Tibial nerve (tissue), 4 donors: Measurements from ENCODE around the gene NPPC. TPM values are rescaled to one million over a fixed set of nuclear protein-coding genes. Genes with fewer than 3 reads are reported as not detected.

ENCODE experiments used
- DNase-seq, 2 donors: peaks; one replicate each; pipeline ENCODE4 v3.0.0-alpha.2; 2019; ENCODE audit warnings: low spot score in 2 of 2
- H3K27ac ChIP-seq, 4 donors: fragments of 200-600 bp; sonication (generic) in 3 of 4; one replicate each; pipeline ENCODE4 v1.5.1; 2017 to 2019; ENCODE audit warnings: mild to moderate bottlenecking in 1 of 4
- H3K27me3 ChIP-seq, 2 donors: fragments of 200-600 bp; sonication (generic) in 1 of 2; one replicate each; pipeline versions ENCODE4 v1.5.1 to v1.6.0; 2017 to 2019
- H3K36me3 ChIP-seq, 3 donors: fragments of 200-600 bp; sonication (generic); one replicate each; pipeline ENCODE4 v1.5.1; 2018 to 2019
- H3K4me1 ChIP-seq, 4 donors: fragments of 200-600 bp; sonication (generic) in 3 of 4; one replicate each; pipeline ENCODE4 v1.5.1; 2017 to 2019
- H3K4me3 ChIP-seq, 4 donors: fragments of 200-600 bp; sonication (generic) in 3 of 4; one replicate each; pipeline ENCODE4 v1.5.1; 2017 to 2019; ENCODE audit warnings: mild to moderate bottlenecking in 1 of 4, moderate library complexity in 1 of 4
- H3K9me3 ChIP-seq, 4 donors: fragments of 200-600 bp; sonication (generic) in 3 of 4; one replicate each; pipeline ENCODE4 v1.5.1; 2017 to 2019
- EP300 ChIP-seq, 2 donors: sonication (generic); formaldehyde crosslinking; IDR thresholded peaks; one replicate each; pipeline ENCODE4 v1.6.1; 2017; ENCODE audit warnings: antibody characterized with exemption in 2 of 2, mild to moderate bottlenecking in 1 of 2
- POLR2A ChIP-seq, 2 donors: fragments of 450-650 bp; IDR thresholded peaks; one replicate each; pipeline ENCODE4 v1.6.1; 2017; ENCODE audit warnings: antibody characterized with exemption in 2 of 2, mild to moderate bottlenecking in 2 of 2, moderate library complexity in 2 of 2
- WGBS, 2 donors: methylation state at CpG; one replicate each; pipeline ENCODE4 v1.1.5; 2018; 5-methylcytosine and 5-hydroxymethylcytosine counted together
- total RNA-seq, 4 donors: library from RNA; depleted of rRNA; stranded (reverse); fragments of >200 nt; gene quantifications; one replicate each; pipeline ENCODE4 v1.1.0, GENCODE V29; 2016
- TF ChIP-seq, protein P1 (sequence below), 5 experiments: fragments of 200-600 bp in 3 of 5; fragments of 450-650 bp in 2 of 5; sonication (generic) in 3 of 5; IDR thresholded peaks; one replicate each; pipeline ENCODE4 v1.5.1; 2016 to 2019; ENCODE audit warnings: antibody characterized with exemption in 5 of 5, mild to moderate bottlenecking in 3 of 5, moderate library complexity in 2 of 5

Gene NPPC
- total RNA-seq, 4 donors from 2014 or later = not detected

DNA sequence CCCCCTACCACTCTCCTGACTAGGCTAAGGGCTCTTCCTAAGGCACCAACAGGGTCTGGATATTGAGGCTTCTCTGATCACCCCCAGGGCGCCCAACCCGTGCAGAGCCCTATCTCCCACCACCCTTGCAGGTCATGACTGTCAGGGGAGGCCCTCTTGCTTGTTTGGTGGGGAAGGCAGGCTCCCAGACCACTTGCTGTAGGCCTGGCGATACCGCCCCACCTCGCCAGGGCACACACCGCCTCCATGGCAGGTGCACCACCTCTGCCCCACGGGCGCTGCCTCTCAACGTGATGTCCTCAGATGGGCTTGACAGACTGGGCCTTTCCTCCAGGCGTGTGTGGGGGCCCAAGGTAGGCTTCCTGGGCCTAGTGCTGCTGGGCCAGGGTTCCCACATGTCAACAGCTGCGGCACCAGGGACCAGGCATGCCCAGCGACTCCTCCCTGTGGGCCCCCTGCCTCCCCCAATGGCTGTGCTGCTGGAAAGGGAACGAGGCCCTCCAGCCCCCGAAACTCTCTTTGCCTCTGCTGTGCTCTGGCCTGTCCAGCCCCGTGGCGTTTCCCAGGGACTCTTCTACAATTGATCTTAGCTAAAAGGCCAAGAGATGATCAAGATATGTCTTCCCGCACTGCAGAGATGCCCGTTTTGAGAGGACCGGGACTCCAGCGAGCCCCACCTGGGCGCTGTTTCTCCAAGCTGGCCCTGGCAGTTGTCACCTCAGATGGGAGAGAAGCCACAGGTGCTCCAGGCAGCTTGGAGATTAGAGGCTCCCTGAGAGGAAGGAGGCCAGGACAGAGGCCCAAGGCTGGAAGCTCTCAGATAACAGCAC, 7.5 kb downstream of the NPPC start:
- H3K36me3 ChIP-seq = no peaks in the 10 kb centered on the region
- no peak for DNase-seq
- H3K9me3 ChIP-seq = no peaks in the 10 kb centered on the region
- no peaks in the 10 kb centered on the region for H3K4me1 ChIP-seq
- TF ChIP-seq, protein P1, sequence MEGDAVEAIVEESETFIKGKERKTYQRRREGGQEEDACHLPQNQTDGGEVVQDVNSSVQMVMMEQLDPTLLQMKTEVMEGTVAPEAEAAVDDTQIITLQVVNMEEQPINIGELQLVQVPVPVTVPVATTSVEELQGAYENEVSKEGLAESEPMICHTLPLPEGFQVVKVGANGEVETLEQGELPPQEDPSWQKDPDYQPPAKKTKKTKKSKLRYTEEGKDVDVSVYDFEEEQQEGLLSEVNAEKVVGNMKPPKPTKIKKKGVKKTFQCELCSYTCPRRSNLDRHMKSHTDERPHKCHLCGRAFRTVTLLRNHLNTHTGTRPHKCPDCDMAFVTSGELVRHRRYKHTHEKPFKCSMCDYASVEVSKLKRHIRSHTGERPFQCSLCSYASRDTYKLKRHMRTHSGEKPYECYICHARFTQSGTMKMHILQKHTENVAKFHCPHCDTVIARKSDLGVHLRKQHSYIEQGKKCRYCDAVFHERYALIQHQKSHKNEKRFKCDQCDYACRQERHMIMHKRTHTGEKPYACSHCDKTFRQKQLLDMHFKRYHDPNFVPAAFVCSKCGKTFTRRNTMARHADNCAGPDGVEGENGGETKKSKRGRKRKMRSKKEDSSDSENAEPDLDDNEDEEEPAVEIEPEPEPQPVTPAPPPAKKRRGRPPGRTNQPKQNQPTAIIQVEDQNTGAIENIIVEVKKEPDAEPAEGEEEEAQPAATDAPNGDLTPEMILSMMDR (IDR thresholded peaks at IDR 0.05) = no peak
- TF ChIP-seq POLR2A (IDR thresholded peaks at IDR 0.05) (no peak), EP300 (IDR thresholded peaks at IDR 0.05) (no peak)
- no peak overlapping the region for H3K4me3 ChIP-seq
- H3K27me3 ChIP-seq = peaks cover 0 to 15% of the 10 kb centered on the region in 2 donors
- no peak overlapping the region for H3K27ac ChIP-seq
- WGBS, 2 donors = 93 to 95% methylated on average over 13 to 21 of the region's 21 CpGs

- no peak for DNase-seq
- H3K9me3 ChIP-seq = no peaks in the 10 kb centered on the region
- TF ChIP-seq, protein P1 (IDR thresholded peaks at IDR 0.05) = no peak
- no peak for TF ChIP-seq POLR2A (IDR thresholded peaks at IDR 0.05)
- TF ChIP-seq EP300 (IDR thresholded peaks at IDR 0.05) = no peak
- H3K36me3 ChIP-seq = no peaks in the 10 kb centered on the region
- H3K4me1 ChIP-seq = no peaks in the 10 kb centered on the region
- WGBS, 2 donors = 33 to 42% methylated on average over 10 of the region's 10 CpGs
- H3K27ac ChIP-seq = no peak overlapping the region
- H3K27me3 ChIP-seq = peaks cover 0 to 3% of the 10 kb centered on the region in 2 donors
- no peak overlapping the region for H3K4me3 ChIP-seq
Measured at GRCh38 chr2:231917280-231918066, 8.7 kb downstream of the NPPC start.

GRCh38 chr2:231914077-231914690, 12.0 kb downstream of the NPPC start:
- no peak for DNase-seq
- WGBS, 2 donors = 84 to 86% methylated on average over 14 of the region's 14 CpGs
- Histone ChIP-seq H3K27me3 (no peaks in the 10 kb centered on the region), H3K4me1 (no peaks in the 10 kb centered on the region), H3K9me3 (no peaks in the 10 kb centered on the region), H3K4me3 (no peak overlapping the region), H3K27ac (no peak overlapping the region), H3K36me3 (no peaks in the 10 kb centered on the region)
- TF ChIP-seq, protein P1 (IDR thresholded peaks at IDR 0.05) = no peak
- TF ChIP-seq EP300 (IDR thresholded peaks at IDR 0.05) (no peak), POLR2A (IDR thresholded peaks at IDR 0.05) (no peak)

DNA sequence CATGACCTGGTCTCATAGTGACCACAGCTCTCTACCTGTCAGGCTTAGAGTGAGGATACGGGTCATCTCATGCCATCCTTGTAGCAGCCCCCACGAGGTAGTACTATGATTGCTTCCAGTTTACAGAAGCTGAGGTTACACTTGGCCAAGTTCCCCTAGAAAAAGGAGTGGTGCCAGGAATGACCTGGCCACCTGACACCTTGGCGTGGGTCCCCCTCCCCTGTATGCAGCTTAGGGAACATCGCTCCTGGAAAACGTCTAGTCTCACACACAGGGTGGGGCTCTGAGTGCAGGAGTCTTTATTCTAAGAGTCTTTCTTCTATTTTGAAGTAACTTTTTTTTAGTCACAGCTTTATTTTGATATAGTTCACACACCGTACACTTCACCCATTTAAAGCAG, 14.8 kb downstream of the NPPC start:
- H3K9me3 ChIP-seq = no peaks in the 10 kb centered on the region
- no peak overlapping the region for H3K27ac ChIP-seq
- H3K36me3 ChIP-seq = no peaks in the 10 kb centered on the region
- DNase-seq = no peak
- no peak overlapping the region for H3K4me3 ChIP-seq
- 68 to 73% methylated on average over 6 of the region's 6 CpGs for whole genome bisulfite sequencing, 2 donors
- no peak for TF ChIP-seq EP300 (IDR thresholded peaks at IDR 0.05)
- TF ChIP-seq POLR2A (IDR thresholded peaks at IDR 0.05) = no peak
- TF ChIP-seq, protein P1 (IDR thresholded peaks at IDR 0.05) = no peak
- no peaks in the 10 kb centered on the region for H3K4me1 ChIP-seq
- no peaks in the 10 kb centered on the region for H3K27me3 ChIP-seq
